Measurements from ENCODE around the gene PRCD.
A peak's percentile ranks its signal among the peaks of the same experiment; 100 is the strongest.

PRCD gene

GRCh38 chr17:76539631-76540271 lies at the start of gene PRCD:
Gene PRCD (plus strand): TSS chr17:76540044. CDS start chr17:76540142, 98 bp downstream.
- DNase-seq (ENCODE audit: low read depth in 2 of 2): no peak

GRCh38 chr17:76490112-76490710 lies 49.6 kb upstream of the PRCD start:
- no peak for DNase-seq (ENCODE audit: low read depth in 2 of 2)

GRCh38 chr17:76491271-76492122 lies 48.3 kb upstream of the PRCD start:
- DNase-seq (ENCODE audit: low read depth in 2 of 2): no peak

- no peak for DNase-seq (ENCODE audit: low read depth in 2 of 2)
Measured at GRCh38 chr17:76492123-76492988, 47.5 kb upstream of the PRCD start.

GRCh38 chr17:76492989-76493501 lies 46.8 kb upstream of the PRCD start:
- no peak for DNase-seq (ENCODE audit: low read depth in 2 of 2)

- DNase-seq (ENCODE audit: low read depth in 2 of 2): no peak
Measured at GRCh38 chr17:76493505-76494167, 46.2 kb upstream of the PRCD start.

- no peak for DNase-seq (ENCODE audit: low read depth in 2 of 2)
Measured at GRCh38 chr17:76495663-76496400, 44.0 kb upstream of the PRCD start.

GRCh38 chr17:76496464-76496863 lies 43.4 kb upstream of the PRCD start:
- no peak for DNase-seq (ENCODE audit: low read depth in 2 of 2)

GRCh38 chr17:76497699-76497978 lies 42.2 kb upstream of the PRCD start:
- no peak for DNase-seq (ENCODE audit: low read depth in 2 of 2)

GRCh38 chr17:76497979-76498875 lies 41.6 kb upstream of the PRCD start:
- no peak for DNase-seq (ENCODE audit: low read depth in 2 of 2)

- DNase-seq (ENCODE audit: low read depth in 2 of 2): no peak
Measured at GRCh38 chr17:76498876-76499251, 41.0 kb upstream of the PRCD start.

GRCh38 chr17:76499267-76499667 lies 40.6 kb upstream of the PRCD start:
- DNase-seq (ENCODE audit: low read depth in 2 of 2): no peak

- DNase-seq (ENCODE audit: low read depth in 2 of 2): no peak
Measured at GRCh38 chr17:76500074-76500746, 39.6 kb upstream of the PRCD start.

GRCh38 chr17:76500747-76501017 lies 39.2 kb upstream of the PRCD start:
- DNase-seq (ENCODE audit: low read depth in 2 of 2): no peak

- peak; percentile 94 to 98 for DNase-seq (ENCODE audit: low read depth in 2 of 2)
Measured at GRCh38 chr17:76501018-76501826, 38.6 kb upstream of the PRCD start, which contains the start of gene RHBDF2. Gene RHBDF2 (minus strand): TSS chr17:76501423. CDS start chr17:76481524, 19,899 bp downstream.

- no peak for DNase-seq (ENCODE audit: low read depth in 2 of 2)
Measured at GRCh38 chr17:76501827-76502307, 38.0 kb upstream of the PRCD start.

- no peak for DNase-seq (ENCODE audit: low read depth in 2 of 2)
Measured at GRCh38 chr17:76502341-76503211, 37.3 kb upstream of the PRCD start.

All from stimulated activated CD8-positive, alpha-beta memory T cell treated with anti-CD3 and anti-CD28 coated beads, Interleukin-2, amount 100 ng/mL, for 1 hour (primary cell).